Cardiac fibroblast (primary cell): ENCODE data around the gene FRZB.

ENCODE experiments used
- DNase-seq, 2 donors: peaks; one replicate each; pipeline versions ENCODE4 v3.0.0 to v3.0.0-alpha.2; 2010; ENCODE audit warnings: low read depth in 2 of 2
- H3K4me3 ChIP-seq, 2 donors: replicated peaks in 1 of 2; 1 replicate in 1 of 2; 2 replicates in 1 of 2; pipeline ENCODE4 v1.5.1; 2011; ENCODE audit warnings: low read depth in 2 of 2, low read length in 2 of 2, mild to moderate bottlenecking in 2 of 2, moderate library complexity in 1 of 2
- TF ChIP-seq, protein P1 (sequence below): IDR thresholded peaks from one replicate; pipeline ENCODE4 v1.5.1; 2011; ENCODE audit warnings: low read depth, mild to moderate bottlenecking, low read length, inconsistent platforms

The FRZB gene

DNA sequence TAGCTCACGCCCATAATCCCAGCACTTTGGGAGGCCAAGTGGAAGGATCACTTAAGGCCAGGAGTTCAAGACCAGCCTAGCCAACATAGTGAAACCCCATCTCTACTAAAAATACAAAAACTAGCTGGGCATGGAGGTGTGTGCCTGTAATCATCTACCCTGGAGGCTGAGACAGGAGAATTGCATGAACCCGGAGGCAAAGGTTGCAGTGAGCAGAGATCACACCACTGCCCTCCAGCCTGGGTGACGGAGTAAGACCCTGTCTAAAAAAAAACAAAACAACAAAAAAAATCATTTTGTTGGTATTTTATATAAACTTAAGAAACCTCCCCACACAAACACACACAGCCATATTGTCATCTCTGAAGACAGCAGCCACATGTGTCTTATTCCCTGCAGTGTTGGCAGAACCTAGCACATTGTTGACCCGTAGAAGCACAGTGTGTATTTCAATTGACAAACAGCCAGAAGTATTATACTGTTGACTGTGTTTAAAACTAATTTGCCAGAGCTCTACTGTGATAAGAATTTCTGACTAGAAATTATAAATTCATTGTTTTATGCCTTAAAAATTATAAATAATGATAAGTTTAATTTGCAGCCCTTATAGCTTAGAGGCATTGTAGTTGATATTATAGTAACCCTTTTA lies 82.3 kb downstream of the FRZB start:
- TF ChIP-seq, protein P1, sequence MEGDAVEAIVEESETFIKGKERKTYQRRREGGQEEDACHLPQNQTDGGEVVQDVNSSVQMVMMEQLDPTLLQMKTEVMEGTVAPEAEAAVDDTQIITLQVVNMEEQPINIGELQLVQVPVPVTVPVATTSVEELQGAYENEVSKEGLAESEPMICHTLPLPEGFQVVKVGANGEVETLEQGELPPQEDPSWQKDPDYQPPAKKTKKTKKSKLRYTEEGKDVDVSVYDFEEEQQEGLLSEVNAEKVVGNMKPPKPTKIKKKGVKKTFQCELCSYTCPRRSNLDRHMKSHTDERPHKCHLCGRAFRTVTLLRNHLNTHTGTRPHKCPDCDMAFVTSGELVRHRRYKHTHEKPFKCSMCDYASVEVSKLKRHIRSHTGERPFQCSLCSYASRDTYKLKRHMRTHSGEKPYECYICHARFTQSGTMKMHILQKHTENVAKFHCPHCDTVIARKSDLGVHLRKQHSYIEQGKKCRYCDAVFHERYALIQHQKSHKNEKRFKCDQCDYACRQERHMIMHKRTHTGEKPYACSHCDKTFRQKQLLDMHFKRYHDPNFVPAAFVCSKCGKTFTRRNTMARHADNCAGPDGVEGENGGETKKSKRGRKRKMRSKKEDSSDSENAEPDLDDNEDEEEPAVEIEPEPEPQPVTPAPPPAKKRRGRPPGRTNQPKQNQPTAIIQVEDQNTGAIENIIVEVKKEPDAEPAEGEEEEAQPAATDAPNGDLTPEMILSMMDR = no peak
- no peak for DNase-seq
- no peak overlapping the region for H3K4me3 ChIP-seq
